Measurements from ENCODE around the gene HEBP2.

HEBP2 gene

GRCh38 chr6:138378463-138378862 is 25.6 kb upstream of the HEBP2 start:
- Histone ChIP-seq H3K4me1 (ENCODE audit: control insufficient read depth, insufficient read depth, low read length) (no peaks in the 10 kb centered on the region), H3K9ac (ENCODE audit: low read length) (no peak overlapping the region), H3K36me3 (ENCODE audit: control insufficient read depth, insufficient read depth, low read length, severe bottlenecking) (no peaks in the 10 kb centered on the region), H3K4me3 (ENCODE audit: low read length) (no peak overlapping the region), H3K27me3 (replicated peaks; ENCODE audit: control insufficient read depth, insufficient read depth, low read length) (no peaks in the 10 kb centered on the region), H3K9me3 (ENCODE audit: control insufficient read depth, low read length) (no peaks in the 10 kb centered on the region)
- no peak for DNase-seq (ENCODE audit: low read depth)

- Histone ChIP-seq H3K36me3 (ENCODE audit: control insufficient read depth, insufficient read depth, low read length, severe bottlenecking) (no peaks in the 10 kb centered on the region), H3K27me3 (replicated peaks; ENCODE audit: control insufficient read depth, insufficient read depth, low read length) (no peaks in the 10 kb centered on the region), H3K9ac (ENCODE audit: low read length) (no peak overlapping the region), H3K4me1 (ENCODE audit: control insufficient read depth, insufficient read depth, low read length) (no peaks in the 10 kb centered on the region), H3K9me3 (ENCODE audit: control insufficient read depth, low read length) (no peaks in the 10 kb centered on the region), H3K4me3 (ENCODE audit: low read length) (no peak overlapping the region)
- no peak for DNase-seq (ENCODE audit: low read depth)
These were observed 21.3 kb upstream of the HEBP2 start for GRCh38 chr6:138382498-138383265.

GRCh38 chr6:138383776-138384175 is 20.2 kb upstream of the HEBP2 start:
- H3K4me1 ChIP-seq (ENCODE audit: control insufficient read depth, insufficient read depth, low read length), result no peaks in the 10 kb centered on the region
- H3K36me3 ChIP-seq (ENCODE audit: control insufficient read depth, insufficient read depth, low read length, severe bottlenecking), result no peaks in the 10 kb centered on the region
- no peak for DNase-seq (ENCODE audit: low read depth)
- no peak overlapping the region for H3K9ac ChIP-seq (ENCODE audit: low read length)
- H3K9me3 ChIP-seq (ENCODE audit: control insufficient read depth, low read length), result no peaks in the 10 kb centered on the region
- H3K4me3 ChIP-seq (ENCODE audit: low read length), result no peak overlapping the region
- no peaks in the 10 kb centered on the region for H3K27me3 ChIP-seq (replicated peaks; ENCODE audit: control insufficient read depth, insufficient read depth, low read length)

GRCh38 chr6:138386897-138387296 is 17.1 kb upstream of the HEBP2 start:
- DNase-seq (ENCODE audit: low read depth), result no peak
- no peaks in the 10 kb centered on the region for H3K36me3 ChIP-seq (ENCODE audit: control insufficient read depth, insufficient read depth, low read length, severe bottlenecking)
- no peaks in the 10 kb centered on the region for H3K4me1 ChIP-seq (ENCODE audit: control insufficient read depth, insufficient read depth, low read length)
- no peaks in the 10 kb centered on the region for H3K27me3 ChIP-seq (replicated peaks; ENCODE audit: control insufficient read depth, insufficient read depth, low read length)
- no peak overlapping the region for H3K4me3 ChIP-seq (ENCODE audit: low read length)
- no peak overlapping the region for H3K9ac ChIP-seq (ENCODE audit: low read length)
- H3K9me3 ChIP-seq (ENCODE audit: control insufficient read depth, low read length), result no peaks in the 10 kb centered on the region

- no peak overlapping the region for H3K9ac ChIP-seq (ENCODE audit: low read length)
- no peaks in the 10 kb centered on the region for H3K27me3 ChIP-seq (replicated peaks; ENCODE audit: control insufficient read depth, insufficient read depth, low read length)
- H3K9me3 ChIP-seq (ENCODE audit: control insufficient read depth, low read length), result no peaks in the 10 kb centered on the region
- H3K4me1 ChIP-seq (ENCODE audit: control insufficient read depth, insufficient read depth, low read length), result no peaks in the 10 kb centered on the region
- no peaks in the 10 kb centered on the region for H3K36me3 ChIP-seq (ENCODE audit: control insufficient read depth, insufficient read depth, low read length, severe bottlenecking)
- no peak for DNase-seq (ENCODE audit: low read depth)
- no peak overlapping the region for H3K4me3 ChIP-seq (ENCODE audit: low read length)
These were observed 16.2 kb upstream of the HEBP2 start for GRCh38 chr6:138387577-138388368.

GRCh38 chr6:138389551-138389950 is 14.5 kb upstream of the HEBP2 start:
- no peak for DNase-seq (ENCODE audit: low read depth)
- H3K4me3 ChIP-seq (ENCODE audit: low read length), result no peak overlapping the region
- H3K4me1 ChIP-seq (ENCODE audit: control insufficient read depth, insufficient read depth, low read length), result no peaks in the 10 kb centered on the region
- no peak overlapping the region for H3K9ac ChIP-seq (ENCODE audit: low read length)
- H3K36me3 ChIP-seq (ENCODE audit: control insufficient read depth, insufficient read depth, low read length, severe bottlenecking), result no peaks in the 10 kb centered on the region
- no peaks in the 10 kb centered on the region for H3K9me3 ChIP-seq (ENCODE audit: control insufficient read depth, low read length)
- H3K27me3 ChIP-seq (replicated peaks; ENCODE audit: control insufficient read depth, insufficient read depth, low read length), result no peaks in the 10 kb centered on the region

- H3K9me3 ChIP-seq (ENCODE audit: control insufficient read depth, low read length), result no peaks in the 10 kb centered on the region
- H3K4me3 ChIP-seq (ENCODE audit: low read length), result no peak overlapping the region
- no peaks in the 10 kb centered on the region for H3K36me3 ChIP-seq (ENCODE audit: control insufficient read depth, insufficient read depth, low read length, severe bottlenecking)
- DNase-seq (ENCODE audit: low read depth), result no peak
- H3K9ac ChIP-seq (ENCODE audit: low read length), result no peak overlapping the region
- H3K4me1 ChIP-seq (ENCODE audit: control insufficient read depth, insufficient read depth, low read length), result no peaks in the 10 kb centered on the region
- no peaks in the 10 kb centered on the region for H3K27me3 ChIP-seq (replicated peaks; ENCODE audit: control insufficient read depth, insufficient read depth, low read length)
These were observed 9.9 kb upstream of the HEBP2 start for GRCh38 chr6:138393871-138394783.

GRCh38 chr6:138396709-138397108 is 7.3 kb upstream of the HEBP2 start:
- Histone ChIP-seq H3K36me3 (ENCODE audit: control insufficient read depth, insufficient read depth, low read length, severe bottlenecking) (no peaks in the 10 kb centered on the region), H3K9me3 (ENCODE audit: control insufficient read depth, low read length) (no peaks in the 10 kb centered on the region), H3K9ac (ENCODE audit: low read length) (no peak overlapping the region), H3K27me3 (replicated peaks; ENCODE audit: control insufficient read depth, insufficient read depth, low read length) (no peaks in the 10 kb centered on the region), H3K4me1 (ENCODE audit: control insufficient read depth, insufficient read depth, low read length) (no peaks in the 10 kb centered on the region), H3K4me3 (ENCODE audit: low read length) (no peak overlapping the region)
- no peak for DNase-seq (ENCODE audit: low read depth)

GRCh38 chr6:138397128-138398122 is 6.6 kb upstream of the HEBP2 start:
- no peaks in the 10 kb centered on the region for H3K36me3 ChIP-seq (ENCODE audit: control insufficient read depth, insufficient read depth, low read length, severe bottlenecking)
- H3K4me3 ChIP-seq (ENCODE audit: low read length), result no peak overlapping the region
- H3K9ac ChIP-seq (ENCODE audit: low read length), result no peak overlapping the region
- peak; percentile 36 for DNase-seq (ENCODE audit: low read depth)
- H3K9me3 ChIP-seq (ENCODE audit: control insufficient read depth, low read length), result no peaks in the 10 kb centered on the region
- H3K4me1 ChIP-seq (ENCODE audit: control insufficient read depth, insufficient read depth, low read length), result no peaks in the 10 kb centered on the region
- H3K27me3 ChIP-seq (replicated peaks; ENCODE audit: control insufficient read depth, insufficient read depth, low read length), result no peaks in the 10 kb centered on the region

- DNase-seq (ENCODE audit: low read depth), result no peak
- peaks cover 4% of the 10 kb centered on the region for H3K4me1 ChIP-seq (ENCODE audit: control insufficient read depth, insufficient read depth, low read length)
These were observed 3.7 kb upstream of the HEBP2 start for GRCh38 chr6:138400326-138400725.

More at GRCh38 chr6:138400326-138400725, 3.7 kb upstream of the HEBP2 start:
- no peak overlapping the region for H3K4me3 ChIP-seq (ENCODE audit: low read length)
- H3K27me3 ChIP-seq (replicated peaks; ENCODE audit: control insufficient read depth, insufficient read depth, low read length), result no peaks in the 10 kb centered on the region
- H3K9ac ChIP-seq (ENCODE audit: low read length), result no peak overlapping the region
- H3K36me3 ChIP-seq (ENCODE audit: control insufficient read depth, insufficient read depth, low read length, severe bottlenecking), result no peaks in the 10 kb centered on the region
- no peaks in the 10 kb centered on the region for H3K9me3 ChIP-seq (ENCODE audit: control insufficient read depth, low read length)

Measured in adipocyte (in vitro differentiated cells).